Suprapubic skin (tissue), 4 donors: Measurements from ENCODE around the gene CCL5. TPM values are rescaled to one million over a fixed set of nuclear protein-coding genes. Genes with fewer than 3 reads are reported as not detected.

Source experiments
- DNase-seq, 2 donors: peaks; one replicate each; pipeline ENCODE4 v3.0.0-alpha.2; 2019; ENCODE audit warnings: low spot score in 2 of 2
- H3K27ac ChIP-seq: fragments of 200-600 bp; sonication (generic); one replicate; pipeline ENCODE4 v1.5.1; 2019
- H3K27me3 ChIP-seq: fragments of 200-600 bp; sonication (generic); one replicate; pipeline ENCODE4 v1.5.1; 2019
- H3K36me3 ChIP-seq: fragments of 200-600 bp; sonication (generic); one replicate; pipeline ENCODE4 v1.5.1; 2019
- H3K4me1 ChIP-seq: fragments of 200-600 bp; sonication (generic); one replicate; pipeline ENCODE4 v1.5.1; 2019
- H3K4me3 ChIP-seq: fragments of 200-600 bp; sonication (generic); one replicate; pipeline ENCODE4 v1.5.1; 2019; ENCODE audit warnings: mild to moderate bottlenecking
- H3K9me3 ChIP-seq: fragments of 200-600 bp; sonication (generic); one replicate; pipeline ENCODE4 v1.5.1; 2019
- EP300 ChIP-seq: sonication (generic); formaldehyde crosslinking; IDR thresholded peaks from one replicate; pipeline ENCODE4 v1.6.1; 2017; ENCODE audit warnings: antibody characterized with exemption
- POLR2A ChIP-seq, 2 donors: fragments of 450-650 bp; IDR thresholded peaks; one replicate each; pipeline ENCODE4 v1.6.1; 2017; ENCODE audit warnings: antibody characterized with exemption in 2 of 2, mild to moderate bottlenecking in 2 of 2, moderate library complexity in 2 of 2
- POLR2AphosphoS5 ChIP-seq, 3 donors: sonication (generic); formaldehyde crosslinking; IDR thresholded peaks; one replicate each; pipeline ENCODE4 v1.6.1; 2017; ENCODE audit warnings: antibody characterized with exemption in 3 of 3
- WGBS: methylation state at CpG from one replicate; pipeline ENCODE4 v1.1.5; 2018; 5-methylcytosine and 5-hydroxymethylcytosine counted together
- total RNA-seq, 4 donors: library from RNA; depleted of rRNA; stranded (reverse); fragments of >200 nt; gene quantifications; one replicate each; pipeline ENCODE4 v1.1.0, GENCODE V29; 2016
- TF ChIP-seq, protein P1 (sequence below), 2 donors: fragments of 200-600 bp in 1 of 2; fragments of 450-650 bp in 1 of 2; sonication (generic) in 1 of 2; IDR thresholded peaks; one replicate each; pipeline ENCODE4 v1.5.1; 2016 to 2019; ENCODE audit warnings: antibody characterized with exemption in 2 of 2, mild to moderate bottlenecking in 1 of 2, moderate library complexity in 1 of 2

Gene CCL5
- total RNA-seq, 4 donors from 2014 or later, result 0.79 to 2.3 (median 1.4) TPM; not detected in 1

DNA sequence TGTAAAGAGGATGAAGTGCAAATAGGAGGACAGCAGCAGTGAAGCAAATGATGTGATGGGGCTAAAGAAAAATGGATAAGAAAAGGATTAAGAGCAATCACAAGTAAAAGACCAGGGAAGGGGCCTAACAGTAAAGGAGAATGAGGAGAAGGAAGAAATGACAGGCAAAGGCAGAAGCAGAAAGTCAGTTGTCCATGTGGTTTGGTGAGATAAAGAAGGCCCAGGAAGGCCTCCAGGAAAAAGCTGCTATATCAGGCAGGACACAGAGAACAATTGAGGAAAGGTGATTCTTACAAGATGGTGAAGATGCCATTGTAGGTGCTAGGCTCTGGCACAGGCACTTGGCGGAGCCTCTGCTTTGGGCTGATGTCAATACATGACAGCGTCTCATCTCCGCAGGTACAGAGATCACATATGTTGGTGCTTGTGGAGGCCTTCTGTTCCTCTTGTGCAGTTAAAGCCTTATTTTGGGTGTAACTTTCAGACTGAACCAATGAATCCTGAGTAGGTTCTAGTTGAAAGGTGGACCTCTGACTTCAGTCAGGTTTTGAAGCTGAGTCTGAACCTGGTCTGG is 32.3 kb upstream of the CCL5 start:
- no peaks in the 10 kb centered on the region for H3K9me3 ChIP-seq
- H3K27ac ChIP-seq, result no peak overlapping the region
- H3K4me1 ChIP-seq, result no peaks in the 10 kb centered on the region
- TF ChIP-seq EP300 (no peak), POLR2A (IDR thresholded peaks at IDR 0.05) (no peak), POLR2AphosphoS5 (IDR thresholded peaks at IDR 0.05) (no peak)
- TF ChIP-seq, protein P1, sequence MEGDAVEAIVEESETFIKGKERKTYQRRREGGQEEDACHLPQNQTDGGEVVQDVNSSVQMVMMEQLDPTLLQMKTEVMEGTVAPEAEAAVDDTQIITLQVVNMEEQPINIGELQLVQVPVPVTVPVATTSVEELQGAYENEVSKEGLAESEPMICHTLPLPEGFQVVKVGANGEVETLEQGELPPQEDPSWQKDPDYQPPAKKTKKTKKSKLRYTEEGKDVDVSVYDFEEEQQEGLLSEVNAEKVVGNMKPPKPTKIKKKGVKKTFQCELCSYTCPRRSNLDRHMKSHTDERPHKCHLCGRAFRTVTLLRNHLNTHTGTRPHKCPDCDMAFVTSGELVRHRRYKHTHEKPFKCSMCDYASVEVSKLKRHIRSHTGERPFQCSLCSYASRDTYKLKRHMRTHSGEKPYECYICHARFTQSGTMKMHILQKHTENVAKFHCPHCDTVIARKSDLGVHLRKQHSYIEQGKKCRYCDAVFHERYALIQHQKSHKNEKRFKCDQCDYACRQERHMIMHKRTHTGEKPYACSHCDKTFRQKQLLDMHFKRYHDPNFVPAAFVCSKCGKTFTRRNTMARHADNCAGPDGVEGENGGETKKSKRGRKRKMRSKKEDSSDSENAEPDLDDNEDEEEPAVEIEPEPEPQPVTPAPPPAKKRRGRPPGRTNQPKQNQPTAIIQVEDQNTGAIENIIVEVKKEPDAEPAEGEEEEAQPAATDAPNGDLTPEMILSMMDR (IDR thresholded peaks at IDR 0.05), result no peak
- H3K27me3 ChIP-seq, result no peaks in the 10 kb centered on the region
- no peak overlapping the region for H3K4me3 ChIP-seq
- no peak for DNase-seq
- 93% methylated on average over 3 of the region's 3 CpGs for WGBS
- H3K36me3 ChIP-seq, result no peaks in the 10 kb centered on the region

DNA sequence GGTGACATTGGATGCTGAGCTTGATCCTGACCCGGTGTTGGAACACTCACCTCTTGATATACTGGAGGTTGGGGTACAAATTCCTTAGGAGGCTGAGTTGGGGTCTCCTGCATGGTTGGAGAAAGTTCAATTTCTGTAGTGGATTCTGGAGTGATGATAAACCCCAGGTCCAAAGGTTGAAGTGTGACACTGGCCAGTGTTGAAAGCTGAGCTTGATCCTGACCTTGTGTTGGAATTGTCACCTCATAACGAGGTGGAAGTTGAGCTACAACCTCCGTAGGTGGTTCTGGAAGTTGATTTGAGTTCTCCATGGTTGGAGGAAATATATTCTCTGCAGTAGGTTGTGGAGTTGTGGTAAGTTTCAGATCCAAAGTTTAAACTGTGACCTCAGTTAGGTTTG is 29.2 kb upstream of the CCL5 start:
- H3K4me3 ChIP-seq, result no peak overlapping the region
- no peaks in the 10 kb centered on the region for H3K36me3 ChIP-seq
- H3K27ac ChIP-seq, result no peak overlapping the region
- 95% methylated on average over 3 of the region's 3 CpGs for WGBS
- no peaks in the 10 kb centered on the region for H3K27me3 ChIP-seq
- TF ChIP-seq POLR2A (IDR thresholded peaks at IDR 0.05), result no peak
- no peaks in the 10 kb centered on the region for H3K4me1 ChIP-seq
- H3K9me3 ChIP-seq, result no peaks in the 10 kb centered on the region
- no peak for DNase-seq

GRCh38 chr17:35907691-35908090 is 27.5 kb upstream of the CCL5 start:
- H3K4me1 ChIP-seq, result no peaks in the 10 kb centered on the region
- H3K27me3 ChIP-seq, result no peaks in the 10 kb centered on the region
- no peaks in the 10 kb centered on the region for H3K36me3 ChIP-seq
- no peaks in the 10 kb centered on the region for H3K9me3 ChIP-seq
- WGBS, result 81% methylated on average over 5 of the region's 5 CpGs
- TF ChIP-seq EP300, result no peak
- TF ChIP-seq POLR2AphosphoS5 (IDR thresholded peaks at IDR 0.05), result no peak
- TF ChIP-seq, protein P1 (IDR thresholded peaks at IDR 0.05), result no peak
- no peak for TF ChIP-seq POLR2A (IDR thresholded peaks at IDR 0.05)
- no peak for DNase-seq
- H3K27ac ChIP-seq, result no peak overlapping the region
- no peak overlapping the region for H3K4me3 ChIP-seq

GRCh38 chr17:35906926-35907637 is 26.9 kb upstream of the CCL5 start:
- Histone ChIP-seq H3K36me3 (no peaks in the 10 kb centered on the region), H3K27ac (no peak overlapping the region), H3K9me3 (no peaks in the 10 kb centered on the region), H3K4me3 (no peak overlapping the region), H3K4me1 (no peaks in the 10 kb centered on the region), H3K27me3 (no peaks in the 10 kb centered on the region)
- DNase-seq, result no peak
- WGBS, result 73% methylated on average over 2 of the region's 3 CpGs
- TF ChIP-seq POLR2A (IDR thresholded peaks at IDR 0.05), result no peak
- TF ChIP-seq EP300, result no peak
- no peak for TF ChIP-seq POLR2AphosphoS5 (IDR thresholded peaks at IDR 0.05)
- TF ChIP-seq, protein P1 (IDR thresholded peaks at IDR 0.05), result no peak

GRCh38 chr17:35906191-35906925 is 26.2 kb upstream of the CCL5 start:
- Histone ChIP-seq H3K9me3 (no peaks in the 10 kb centered on the region), H3K36me3 (no peaks in the 10 kb centered on the region), H3K4me1 (no peaks in the 10 kb centered on the region), H3K27ac (no peak overlapping the region), H3K4me3 (no peak overlapping the region), H3K27me3 (no peaks in the 10 kb centered on the region)
- WGBS, result 94% methylated on average over 5 of the region's 5 CpGs
- no peak for DNase-seq
- TF ChIP-seq EP300 (no peak), POLR2A (IDR thresholded peaks at IDR 0.05) (no peak), POLR2AphosphoS5 (IDR thresholded peaks at IDR 0.05) (no peak)
- TF ChIP-seq, protein P1 (IDR thresholded peaks at IDR 0.05), result no peak
